ENCODE results near the gene MPHOSPH8.
A peak's percentile ranks its signal among the peaks of the same experiment; 100 is the strongest.

MPHOSPH8 gene

GRCh38 chr13:19643652-19644051, 10.2 kb downstream of the MPHOSPH8 start:
- H3K27ac Mint-ChIP-seq (ENCODE audit: low read depth): no peak overlapping the region
- H3K9me3 Mint-ChIP-seq: no peaks in the 10 kb centered on the region
- ATAC-seq (replicated peaks; ENCODE audit: extremely low read depth, poor library complexity, severe bottlenecking) (no peak), DNase-seq (ENCODE audit: low spot score in 2 of 2) (no peak)
- no peaks in the 10 kb centered on the region for H3K27me3 Mint-ChIP-seq
- H3K36me3 Mint-ChIP-seq (ENCODE audit: insufficient read depth): peaks cover 56% of the 10 kb centered on the region
- peaks cover 53% of the 10 kb centered on the region for H3K4me1 Mint-ChIP-seq
- no peak overlapping the region for H3K4me3 Mint-ChIP-seq

- DNase-seq (ENCODE audit: low spot score in 2 of 2) (no peak), ATAC-seq (replicated peaks; ENCODE audit: extremely low read depth, poor library complexity, severe bottlenecking) (no peak)
- H3K27me3 Mint-ChIP-seq: no peaks in the 10 kb centered on the region
- H3K9me3 Mint-ChIP-seq: no peaks in the 10 kb centered on the region
- peaks cover 63% of the 10 kb centered on the region for H3K36me3 Mint-ChIP-seq (ENCODE audit: insufficient read depth)
- H3K4me1 Mint-ChIP-seq: peaks cover 51% of the 10 kb centered on the region
- no peak overlapping the region for H3K4me3 Mint-ChIP-seq
- H3K27ac Mint-ChIP-seq (ENCODE audit: low read depth): peak overlapping the region; percentile 41
Observed at GRCh38 chr13:19645000-19645399, 11.5 kb downstream of the MPHOSPH8 start.

- no peak overlapping the region for H3K4me3 Mint-ChIP-seq
- no peak for DNase-seq (ENCODE audit: low spot score in 2 of 2)
- no peak for ATAC-seq (replicated peaks; ENCODE audit: extremely low read depth, poor library complexity, severe bottlenecking)
- no peaks in the 10 kb centered on the region for H3K27me3 Mint-ChIP-seq
- H3K9me3 Mint-ChIP-seq: no peaks in the 10 kb centered on the region
- peaks cover 48% of the 10 kb centered on the region for H3K4me1 Mint-ChIP-seq
- peak overlapping the region; percentile 80 for H3K27ac Mint-ChIP-seq (ENCODE audit: low read depth)
- H3K36me3 Mint-ChIP-seq (ENCODE audit: insufficient read depth): peaks cover 72% of the 10 kb centered on the region
Observed at GRCh38 chr13:19646063-19646462, 12.6 kb downstream of the MPHOSPH8 start.

GRCh38 chr13:19650742-19651141, 17.3 kb downstream of the MPHOSPH8 start:
- H3K27ac Mint-ChIP-seq (ENCODE audit: low read depth): no peak overlapping the region
- DNase-seq (ENCODE audit: low spot score in 2 of 2) (no peak), ATAC-seq (replicated peaks; ENCODE audit: extremely low read depth, poor library complexity, severe bottlenecking) (no peak)
- peaks cover 27% of the 10 kb centered on the region for H3K4me1 Mint-ChIP-seq
- H3K4me3 Mint-ChIP-seq: no peak overlapping the region
- H3K36me3 Mint-ChIP-seq (ENCODE audit: insufficient read depth): peaks cover 64% of the 10 kb centered on the region
- H3K9me3 Mint-ChIP-seq: no peaks in the 10 kb centered on the region
- no peaks in the 10 kb centered on the region for H3K27me3 Mint-ChIP-seq

DNA sequence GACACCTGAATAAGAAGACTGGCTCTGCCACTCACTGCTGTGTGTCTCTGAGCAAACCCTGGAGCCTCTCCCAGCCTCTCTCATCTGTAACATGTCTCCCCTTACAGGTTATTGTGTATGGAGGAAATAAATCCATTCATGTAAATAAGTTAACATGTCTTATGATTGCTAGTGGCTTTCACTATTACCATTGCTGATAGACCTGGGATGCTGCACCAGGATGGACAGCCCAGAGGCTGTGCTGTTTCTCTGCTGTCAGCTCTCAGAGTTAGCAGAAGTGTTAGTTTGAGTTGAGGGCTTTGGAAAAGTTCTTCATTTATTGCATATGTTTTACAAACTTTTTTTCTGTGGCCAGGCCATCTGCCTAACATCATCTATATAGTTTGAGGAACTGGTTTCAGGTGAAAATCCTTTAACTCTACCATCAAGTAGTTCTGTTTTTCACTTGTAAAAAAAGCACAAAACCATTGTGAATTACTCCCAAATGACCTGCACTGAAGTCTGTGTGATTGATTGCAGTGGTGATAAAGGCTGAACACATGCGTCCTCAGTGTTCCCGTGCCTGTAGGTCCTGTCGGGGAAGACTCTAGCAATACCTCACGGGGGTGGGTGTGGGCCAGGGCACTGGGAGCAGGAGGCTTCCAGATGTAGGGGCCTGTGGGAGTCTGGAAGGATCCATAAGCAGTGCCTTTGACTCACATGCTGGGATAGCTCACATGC, 24.6 kb downstream of the MPHOSPH8 start:
- DNase-seq (ENCODE audit: low spot score in 2 of 2) (no peak), ATAC-seq (replicated peaks; ENCODE audit: extremely low read depth, poor library complexity, severe bottlenecking) (no peak)
- peak overlapping the region; percentile 62 for H3K27ac Mint-ChIP-seq (ENCODE audit: low read depth)
- peaks cover 53% of the 10 kb centered on the region for H3K36me3 Mint-ChIP-seq (ENCODE audit: insufficient read depth)
- no peaks in the 10 kb centered on the region for H3K9me3 Mint-ChIP-seq
- no peaks in the 10 kb centered on the region for H3K27me3 Mint-ChIP-seq
- peaks cover 8% of the 10 kb centered on the region for H3K4me1 Mint-ChIP-seq
- H3K4me3 Mint-ChIP-seq: no peak overlapping the region

DNA sequence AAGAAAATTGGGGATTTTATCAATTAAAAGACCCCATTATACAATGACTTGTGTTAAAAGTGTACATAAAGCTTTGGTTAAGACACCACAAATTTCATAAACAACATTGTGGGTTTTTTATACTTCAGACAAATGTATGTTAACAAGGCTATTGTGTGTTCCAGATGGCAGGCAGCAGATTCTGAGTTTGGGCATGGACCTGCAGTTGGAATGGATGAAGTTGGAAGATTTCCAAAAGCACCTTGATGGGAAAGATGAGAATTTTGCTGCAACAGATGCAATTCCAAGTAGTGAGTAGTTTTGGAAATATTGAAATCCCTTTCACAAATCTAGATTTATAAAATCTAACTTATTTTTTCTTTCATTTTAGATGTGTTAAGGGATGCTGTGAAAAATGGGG, 25.4 kb downstream of the MPHOSPH8 start:
- Mint-ChIP-seq H3K36me3 (ENCODE audit: insufficient read depth) (peaks cover 52% of the 10 kb centered on the region), H3K27ac (ENCODE audit: low read depth) (peak overlapping the region; percentile 62), H3K27me3 (no peaks in the 10 kb centered on the region), H3K4me3 (no peak overlapping the region), H3K4me1 (peaks cover 2% of the 10 kb centered on the region), H3K9me3 (no peaks in the 10 kb centered on the region)
- no peak for ATAC-seq (replicated peaks; ENCODE audit: extremely low read depth, poor library complexity, severe bottlenecking)
- DNase-seq (ENCODE audit: low spot score in 2 of 2): no peak

GRCh38 chr13:19661126-19661525, 27.7 kb downstream of the MPHOSPH8 start:
- Mint-ChIP-seq H3K36me3 (ENCODE audit: insufficient read depth) (peaks cover 66% of the 10 kb centered on the region), H3K4me1 (peaks cover 10% of the 10 kb centered on the region), H3K4me3 (no peak overlapping the region), H3K9me3 (no peaks in the 10 kb centered on the region), H3K27ac (ENCODE audit: low read depth) (no peak overlapping the region), H3K27me3 (no peaks in the 10 kb centered on the region)
- DNase-seq (ENCODE audit: low spot score in 2 of 2): no peak
- ATAC-seq (replicated peaks; ENCODE audit: extremely low read depth, poor library complexity, severe bottlenecking): no peak

DNA sequence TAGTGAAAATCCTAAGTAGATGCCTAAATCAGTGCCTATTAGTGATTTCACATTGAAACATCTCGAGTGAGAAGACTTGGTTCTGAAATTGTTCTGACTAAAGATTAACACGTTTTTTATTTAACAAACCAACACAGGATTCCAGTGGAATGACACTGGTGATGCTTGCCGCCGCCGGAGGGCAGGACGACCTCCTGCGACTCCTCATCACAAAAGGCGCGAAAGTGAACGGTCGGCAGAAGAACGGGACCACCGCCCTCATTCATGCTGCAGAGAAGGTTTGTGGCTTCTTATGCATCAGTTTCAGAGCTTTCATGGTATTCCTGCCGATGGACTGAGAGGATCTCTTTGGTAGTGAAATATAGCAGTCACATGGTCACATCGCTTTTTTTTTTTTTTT, 28.1 kb downstream of the MPHOSPH8 start:
- ATAC-seq (replicated peaks; ENCODE audit: extremely low read depth, poor library complexity, severe bottlenecking) (no peak), DNase-seq (ENCODE audit: low spot score in 2 of 2) (no peak)
- Mint-ChIP-seq H3K27me3 (no peaks in the 10 kb centered on the region), H3K27ac (ENCODE audit: low read depth) (no peak overlapping the region), H3K9me3 (no peaks in the 10 kb centered on the region), H3K4me1 (peaks cover 10% of the 10 kb centered on the region), H3K36me3 (ENCODE audit: insufficient read depth) (peaks cover 65% of the 10 kb centered on the region), H3K4me3 (no peak overlapping the region)

DNA sequence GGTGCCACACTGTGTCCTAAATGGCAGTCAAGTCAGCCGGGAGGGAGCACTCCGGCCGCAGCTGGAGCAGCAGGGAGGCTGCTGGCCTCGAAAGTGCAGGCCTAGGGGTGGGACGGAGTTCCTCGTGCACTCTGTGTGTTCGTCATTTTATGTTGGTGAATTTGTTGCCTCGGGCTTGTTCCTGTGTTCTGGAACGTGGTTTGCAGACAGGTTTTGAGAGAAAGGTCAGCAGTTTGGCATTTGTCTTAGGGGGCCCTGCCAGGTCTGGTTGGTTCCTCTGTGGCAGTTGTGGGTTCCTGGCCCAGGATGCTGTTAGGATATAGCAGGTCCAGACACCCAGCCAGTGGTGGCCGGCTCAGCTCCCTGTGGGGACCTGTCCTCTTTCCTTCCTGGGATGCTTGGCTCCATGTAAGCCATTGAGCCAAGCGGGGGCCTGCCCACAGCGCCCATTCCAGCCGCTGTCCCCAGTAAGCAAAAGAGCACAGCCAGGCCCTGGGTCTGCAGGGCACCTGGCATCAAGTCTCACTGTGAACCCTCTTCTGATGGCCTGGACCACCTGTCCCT, 30.0 kb downstream of the MPHOSPH8 start:
- no peak for ATAC-seq (replicated peaks; ENCODE audit: extremely low read depth, poor library complexity, severe bottlenecking)
- Mint-ChIP-seq H3K9me3 (no peaks in the 10 kb centered on the region), H3K4me3 (no peak overlapping the region), H3K4me1 (peaks cover 10% of the 10 kb centered on the region), H3K27ac (ENCODE audit: low read depth) (peak overlapping the region; percentile 81), H3K27me3 (no peaks in the 10 kb centered on the region), H3K36me3 (ENCODE audit: insufficient read depth) (peaks cover 72% of the 10 kb centered on the region)
- DNase-seq (ENCODE audit: low spot score in 2 of 2): no peak

GRCh38 chr13:19664481-19665230, 31.2 kb downstream of the MPHOSPH8 start:
- ATAC-seq (replicated peaks; ENCODE audit: extremely low read depth, poor library complexity, severe bottlenecking) (no peak), DNase-seq (ENCODE audit: low spot score in 2 of 2) (no peak)
- Mint-ChIP-seq H3K9me3 (no peaks in the 10 kb centered on the region), H3K36me3 (ENCODE audit: insufficient read depth) (peaks cover 73% of the 10 kb centered on the region), H3K27me3 (no peaks in the 10 kb centered on the region), H3K27ac (ENCODE audit: low read depth) (peak overlapping the region; percentile 81), H3K4me3 (no peak overlapping the region), H3K4me1 (peaks cover 10% of the 10 kb centered on the region)

DNA sequence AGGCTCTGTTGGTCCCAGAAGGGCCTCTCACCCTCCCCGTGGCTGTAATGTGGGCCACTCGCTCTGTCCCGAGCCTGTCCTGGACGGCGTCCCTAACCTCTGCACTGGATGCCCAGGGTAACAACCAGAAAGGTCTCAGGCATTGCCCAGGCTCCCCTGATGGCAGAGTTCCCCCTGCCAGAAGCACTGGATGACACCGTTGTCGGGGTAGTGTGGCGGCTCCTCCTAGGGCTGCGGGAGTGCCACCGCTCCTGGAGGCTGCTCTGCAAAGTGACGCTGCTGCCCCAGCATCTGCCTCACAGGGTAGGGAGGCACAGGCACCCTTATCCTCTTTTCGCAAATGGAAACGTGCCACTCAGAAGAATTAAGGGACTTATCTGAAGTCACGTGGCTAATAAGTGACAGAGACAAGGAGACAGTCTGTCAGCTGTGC, 32.0 kb downstream of the MPHOSPH8 start:
- H3K9me3 Mint-ChIP-seq: no peaks in the 10 kb centered on the region
- no peak overlapping the region for H3K4me3 Mint-ChIP-seq
- ATAC-seq (replicated peaks; ENCODE audit: extremely low read depth, poor library complexity, severe bottlenecking) (no peak), DNase-seq (ENCODE audit: low spot score in 2 of 2) (no peak)
- H3K4me1 Mint-ChIP-seq: peaks cover 10% of the 10 kb centered on the region
- no peak overlapping the region for H3K27ac Mint-ChIP-seq (ENCODE audit: low read depth)
- no peaks in the 10 kb centered on the region for H3K27me3 Mint-ChIP-seq
- peaks cover 78% of the 10 kb centered on the region for H3K36me3 Mint-ChIP-seq (ENCODE audit: insufficient read depth)

DNA sequence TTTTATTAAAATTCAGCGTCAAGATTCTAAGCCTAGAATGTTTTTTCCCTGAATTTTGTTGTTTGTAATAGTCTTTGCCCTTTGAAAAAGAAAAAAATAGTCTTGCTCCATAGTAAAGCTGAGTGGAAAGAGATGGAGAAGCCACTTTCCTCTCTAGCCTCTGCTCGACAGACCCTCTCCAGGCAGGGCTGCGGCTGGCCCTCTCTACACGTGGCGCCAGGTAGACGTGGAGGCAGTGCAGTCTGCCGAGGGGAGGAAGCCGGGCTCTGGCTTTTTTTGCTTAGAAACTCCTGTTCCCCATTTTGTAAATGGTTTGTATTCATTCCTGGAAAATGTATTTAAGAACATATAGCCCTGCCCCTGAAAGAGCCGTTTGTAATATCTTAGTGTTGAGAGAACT, 35.3 kb downstream of the MPHOSPH8 start:
- Mint-ChIP-seq H3K9me3 (no peaks in the 10 kb centered on the region), H3K4me3 (no peak overlapping the region), H3K27me3 (no peaks in the 10 kb centered on the region), H3K4me1 (peaks cover 15% of the 10 kb centered on the region), H3K27ac (ENCODE audit: low read depth) (no peak overlapping the region), H3K36me3 (ENCODE audit: insufficient read depth) (peaks cover 84% of the 10 kb centered on the region)
- no peak for ATAC-seq (replicated peaks; ENCODE audit: extremely low read depth, poor library complexity, severe bottlenecking)
- no peak for DNase-seq (ENCODE audit: low spot score in 2 of 2)

DNA sequence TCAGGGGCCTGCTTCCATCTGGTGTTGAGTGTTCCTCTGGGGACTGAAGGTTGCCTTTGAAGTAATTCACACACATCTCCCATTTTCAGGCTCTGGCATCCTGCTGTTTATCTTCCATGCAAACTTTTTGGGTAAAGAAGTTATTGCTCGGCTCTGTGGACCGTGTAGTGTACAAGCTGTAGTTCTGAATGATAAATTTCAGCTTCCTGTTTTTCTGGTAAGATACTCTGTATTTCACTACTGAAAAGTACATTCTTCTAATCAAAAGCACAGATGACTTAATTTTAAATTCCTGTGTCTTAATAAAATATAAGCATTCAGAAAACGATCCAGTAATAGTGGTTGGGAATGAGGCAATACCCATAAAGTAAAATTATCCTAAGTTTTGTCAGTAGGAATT, 36.7 kb downstream of the MPHOSPH8 start:
- no peak for ATAC-seq (replicated peaks; ENCODE audit: extremely low read depth, poor library complexity, severe bottlenecking)
- DNase-seq (ENCODE audit: low spot score in 2 of 2): no peak
- H3K4me1 Mint-ChIP-seq: peaks cover 5% of the 10 kb centered on the region
- no peaks in the 10 kb centered on the region for H3K27me3 Mint-ChIP-seq
- peaks cover 84% of the 10 kb centered on the region for H3K36me3 Mint-ChIP-seq (ENCODE audit: insufficient read depth)
- H3K9me3 Mint-ChIP-seq: no peaks in the 10 kb centered on the region
- H3K4me3 Mint-ChIP-seq: no peak overlapping the region
- H3K27ac Mint-ChIP-seq (ENCODE audit: low read depth): peak overlapping the region; percentile 13
